SU-DHL-6 (cell line): Measurements from ENCODE around the gene SPNS1.
"Not testable (repeated sequence)": the region's sequence is repeated elsewhere in the genome, so short reads cannot be mapped to it uniquely, and the experiment has no call there.

Experiments
- H2AFZ ChIP-seq: fragments of 200-600 bp; sonication (generic); 2 replicates; pipeline ENCODE4 v1.6.1; 2014; ENCODE audit warnings: low read depth, mild to moderate bottlenecking, moderate library complexity, mixed read lengths, antibody characterized with exemption, low read length; ENCODE audit not compliant: severe bottlenecking
- H3F3A ChIP-seq: fragments of 200-600 bp; shearing (Covaris generic); 2 replicates; pipeline ENCODE4 v1.6.0; 2016; ENCODE audit warnings: antibody characterized with exemption, mild to moderate bottlenecking; ENCODE audit not compliant: insufficient read depth
- H3K27ac ChIP-seq: fragments of 200-600 bp; sonication (generic); 2 replicates; pipeline ENCODE4 v1.5.1; 2016; ENCODE audit warnings: low read depth, mild to moderate bottlenecking, low read length, moderate library complexity, mixed read lengths
- H3K27me3 ChIP-seq: fragments of 200-600 bp; sonication (generic), shearing (Covaris generic); 2 replicates; pipeline ENCODE4 v1.6.0; 2014; ENCODE audit warnings: mild to moderate bottlenecking, low read length
- H3K36me3 ChIP-seq: fragments of 200-600 bp; sonication (generic); 2 replicates; pipeline ENCODE4 v1.6.1; 2014; ENCODE audit warnings: mild to moderate bottlenecking, low read length, mixed read lengths
- H3K4me2 ChIP-seq: fragments of 300-600, 200-600 bp; shearing (Covaris generic), sonication (generic); 2 replicates; pipeline ENCODE4 v1.6.0; 2014; ENCODE audit warnings: low read length, low read depth, mild to moderate bottlenecking; ENCODE audit not compliant: poor library complexity, severe bottlenecking
- H3K4me3 ChIP-seq: fragments of 200-600 bp; sonication (generic); 2 replicates; pipeline ENCODE4 v1.5.1; 2014; ENCODE audit warnings: antibody characterized with exemption, low read length, mild to moderate bottlenecking, mixed read lengths; ENCODE audit not compliant: insufficient read depth, poor library complexity, severe bottlenecking
- H3K79me2 ChIP-seq: fragments of 200-600 bp; sonication (generic); 2 replicates; pipeline ENCODE4 v1.6.1; 2014; ENCODE audit warnings: mild to moderate bottlenecking, low read length, moderate library complexity; ENCODE audit not compliant: insufficient read depth
- H3K9ac ChIP-seq: fragments of 200-600 bp; sonication (generic); 2 replicates; pipeline ENCODE4 v1.7.0; 2014; ENCODE audit warnings: mild to moderate bottlenecking, low read length
- H3K9me2 ChIP-seq: fragments of 200-600 bp; sonication (generic); replicated peaks from 2 replicates; pipeline ENCODE4 v1.6.1; 2014; ENCODE audit warnings: low read length; ENCODE audit not compliant: insufficient read depth
- H3K9me3 ChIP-seq: fragments of 200-600 bp; sonication (generic); 2 replicates; pipeline ENCODE4 v1.6.1; 2014; ENCODE audit warnings: low read length, mixed read lengths; ENCODE audit not compliant: insufficient read depth
- H4K20me1 ChIP-seq: fragments of 200-600 bp; sonication (generic); 2 replicates; pipeline ENCODE4 v1.6.1; 2014; ENCODE audit warnings: low read depth, mild to moderate bottlenecking, antibody characterized with exemption, low read length, moderate library complexity, mixed read lengths
- CTCF ChIP-seq: fragments of 200-600 bp; sonication (generic); IDR thresholded peaks from one replicate; pipeline ENCODE4 v1.5.1; 2017; ENCODE audit warnings: antibody characterized with exemption, mild to moderate bottlenecking, low read length, moderate library complexity; ENCODE audit not compliant: insufficient read depth, poor library complexity, severe bottlenecking
- EZH2phosphoT487 ChIP-seq: fragments of 200-600 bp; sonication (generic), shearing (Covaris generic); conservative IDR thresholded peaks from 2 replicates; pipeline ENCODE4 v1.6.1; 2018; ENCODE audit warnings: mild to moderate bottlenecking, antibody characterized with exemption, low read length, moderate library complexity, mixed read lengths

SPNS1 gene

GRCh38 chr16:28967156-28967555, 7.4 kb upstream of the SPNS1 start:
- TF ChIP-seq CTCF: no peak
- TF ChIP-seq EZH2phosphoT487: no peak
- H3K9me2 ChIP-seq: no peaks in the 10 kb centered on the region
- H3K9ac ChIP-seq: no peak overlapping the region

DNA sequence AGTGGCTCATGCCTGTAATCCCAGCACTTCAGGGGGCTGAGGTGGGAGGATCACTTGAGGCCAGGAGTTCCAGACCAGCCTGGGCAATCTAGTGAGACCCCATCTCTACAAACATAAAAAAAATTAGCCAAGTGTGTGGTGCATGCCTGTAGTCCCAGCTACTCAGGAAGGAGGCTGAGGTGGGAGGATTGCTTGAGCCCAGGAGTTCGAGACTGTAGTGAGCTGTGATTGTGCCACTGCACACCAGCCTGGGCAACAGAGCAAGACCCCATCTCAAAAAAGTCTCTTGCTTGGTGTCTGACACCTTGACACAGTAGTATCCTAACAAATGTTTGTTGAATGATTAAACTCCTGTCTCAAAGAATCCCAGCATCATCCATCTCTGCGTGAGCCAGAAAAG, 4.9 kb upstream of the SPNS1 start:
- H3K27ac ChIP-seq, H3K27me3 ChIP-seq, H3K36me3 ChIP-seq, H3K9ac ChIP-seq, H3K9me3 ChIP-seq, H2AFZ ChIP-seq, H3K79me2 ChIP-seq, H3K4me3 ChIP-seq, H4K20me1 ChIP-seq, H3K9me2 ChIP-seq, H3K4me2 ChIP-seq: not testable (repeated sequence)
- peaks cover 11% of the 10 kb centered on the region; the same call in 1 of the 2 replicates for H3F3A ChIP-seq

More at GRCh38 chr16:28967156-28967555, 7.4 kb upstream of the SPNS1 start:
- Histone ChIP-seq H3K4me3 (no peak overlapping the region), H3F3A (peaks cover 10% of the 10 kb centered on the region; the same call in 1 of the 2 replicates), H3K36me3 (peaks cover 8% of the 10 kb centered on the region; the same call in 1 of the 2 replicates), H4K20me1 (no peaks in the 10 kb centered on the region; the same call in 1 of the 2 replicates), H2AFZ (no peak overlapping the region), H3K9me3 (no peaks in the 10 kb centered on the region), H3K4me2 (no peak overlapping the region), H3K27me3 (no peaks in the 10 kb centered on the region), H3K27ac (no peak overlapping the region), H3K79me2 (no peaks in the 10 kb centered on the region)

GRCh38 chr16:28974007-28974436, 556 bp upstream of the SPNS1 start:
- H3K9me3 ChIP-seq: no peaks in the 10 kb centered on the region
- no peaks in the 10 kb centered on the region for H3K27me3 ChIP-seq
- H3K4me3 ChIP-seq: peak overlapping the region; percentile 92
- TF ChIP-seq EZH2phosphoT487: no peak
- peak; percentile 78 for TF ChIP-seq CTCF
- peak overlapping the region; percentile 85 for H3K4me2 ChIP-seq
- H3K9ac ChIP-seq: peak overlapping the region; percentile 80
- H3K36me3 ChIP-seq: no peaks in the 10 kb centered on the region
- no peaks in the 10 kb centered on the region for H3K9me2 ChIP-seq
- no peak overlapping the region for H3K27ac ChIP-seq
- H4K20me1 ChIP-seq: no peaks in the 10 kb centered on the region
- no peaks in the 10 kb centered on the region for H3K79me2 ChIP-seq
- peak overlapping the region; percentile 88 for H2AFZ ChIP-seq
- H3F3A ChIP-seq: peaks cover 4% of the 10 kb centered on the region

- H3K4me3 ChIP-seq: peak overlapping the region; percentile 92
- peak overlapping the region; percentile 85 for H3K4me2 ChIP-seq
- no peaks in the 10 kb centered on the region for H4K20me1 ChIP-seq
- H2AFZ ChIP-seq: peak overlapping the region; percentile 88
- H3K9ac ChIP-seq: peak overlapping the region; percentile 80
- H3F3A ChIP-seq: peaks cover 4% of the 10 kb centered on the region
- H3K79me2 ChIP-seq: no peaks in the 10 kb centered on the region
- H3K27ac ChIP-seq: no peak overlapping the region
- H3K36me3 ChIP-seq: no peaks in the 10 kb centered on the region
- no peaks in the 10 kb centered on the region for H3K9me3 ChIP-seq
- no peaks in the 10 kb centered on the region for H3K9me2 ChIP-seq
- TF ChIP-seq EZH2phosphoT487: no peak
- TF ChIP-seq CTCF: no peak
- no peaks in the 10 kb centered on the region for H3K27me3 ChIP-seq
Measured at GRCh38 chr16:28975158-28975599, 601 bp downstream of the SPNS1 start.
